IPS-18a (cell line): Measurements from ENCODE around the gene MAP3K20.
"Not testable (repeated sequence)": the region's sequence is repeated elsewhere in the genome, so short reads cannot be mapped to it uniquely, and the experiment has no call there.

Experiments used
- H3K27ac ChIP-seq: one replicate; pipeline ENCODE4 v1.5.1; 2013; ENCODE audit warnings: low read length
- H3K27me3 ChIP-seq: one replicate; pipeline ENCODE4 v1.6.1; 2013; ENCODE audit warnings: mild to moderate bottlenecking, low read length; ENCODE audit not compliant: control insufficient read depth, insufficient read depth
- H3K36me3 ChIP-seq: one replicate; pipeline ENCODE4 v1.6.1; 2013; ENCODE audit warnings: low read depth, low read length; ENCODE audit not compliant: control insufficient read depth
- H3K4me1 ChIP-seq: one replicate; pipeline ENCODE4 v1.6.1; 2013; ENCODE audit warnings: low read depth, low read length; ENCODE audit not compliant: control insufficient read depth
- H3K4me3 ChIP-seq: one replicate; pipeline ENCODE4 v1.5.1; 2013; ENCODE audit warnings: low read length
- H3K9ac ChIP-seq: one replicate; pipeline ENCODE4 v1.6.1; 2013; ENCODE audit warnings: mild to moderate bottlenecking, low read length, moderate library complexity
- H3K9me3 ChIP-seq: one replicate; pipeline ENCODE4 v1.6.1; 2013; ENCODE audit warnings: low read depth, low read length; ENCODE audit not compliant: control insufficient read depth

MAP3K20 gene

DNA sequence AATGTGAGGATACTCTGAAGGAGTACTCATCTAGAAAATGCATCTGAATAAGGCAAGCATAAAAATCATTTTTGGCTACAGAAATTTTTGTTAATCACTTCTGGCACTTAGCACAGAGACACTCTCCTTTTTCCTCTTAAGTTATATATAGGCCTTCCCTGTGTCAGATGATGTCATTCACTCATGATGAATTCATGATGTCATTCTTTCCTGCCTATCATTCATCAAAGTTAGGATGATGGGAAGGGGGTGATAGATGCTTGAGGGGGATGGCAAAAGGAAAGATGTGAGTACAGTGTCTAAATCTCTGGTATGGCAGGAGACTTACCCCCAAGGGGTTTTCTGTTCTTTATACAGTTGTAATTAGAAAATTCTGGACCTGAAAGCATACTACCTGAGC is 42.0 kb downstream of the MAP3K20 start:
- H3K27me3 ChIP-seq, result no peaks in the 10 kb centered on the region
- H3K4me1 ChIP-seq, result no peaks in the 10 kb centered on the region
- H3K4me3 ChIP-seq, result no peak overlapping the region
- H3K9me3 ChIP-seq, result no peaks in the 10 kb centered on the region
- H3K27ac ChIP-seq, result no peak overlapping the region
- H3K9ac ChIP-seq, result no peak overlapping the region
- no peaks in the 10 kb centered on the region for H3K36me3 ChIP-seq

DNA sequence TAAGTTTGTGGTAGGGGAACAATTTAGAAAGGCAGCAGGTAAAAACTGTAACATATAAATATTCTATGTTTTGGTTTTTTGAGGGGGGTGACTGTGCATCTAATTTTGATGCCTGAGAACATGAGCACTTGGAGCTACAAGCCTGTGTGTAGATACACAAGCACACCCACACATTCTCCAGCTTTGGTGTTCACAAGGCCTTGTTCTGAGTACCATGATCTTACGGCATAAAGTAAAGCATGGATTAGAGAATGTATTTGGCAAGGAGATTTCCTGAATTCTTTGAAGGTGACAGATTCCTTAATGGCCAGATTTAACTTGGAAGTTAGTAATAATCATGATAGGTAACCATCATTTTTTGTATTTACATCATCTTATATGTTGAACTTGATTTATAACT is 42.7 kb downstream of the MAP3K20 start:
- no peaks in the 10 kb centered on the region for H3K4me1 ChIP-seq
- no peak overlapping the region for H3K9ac ChIP-seq

DNA sequence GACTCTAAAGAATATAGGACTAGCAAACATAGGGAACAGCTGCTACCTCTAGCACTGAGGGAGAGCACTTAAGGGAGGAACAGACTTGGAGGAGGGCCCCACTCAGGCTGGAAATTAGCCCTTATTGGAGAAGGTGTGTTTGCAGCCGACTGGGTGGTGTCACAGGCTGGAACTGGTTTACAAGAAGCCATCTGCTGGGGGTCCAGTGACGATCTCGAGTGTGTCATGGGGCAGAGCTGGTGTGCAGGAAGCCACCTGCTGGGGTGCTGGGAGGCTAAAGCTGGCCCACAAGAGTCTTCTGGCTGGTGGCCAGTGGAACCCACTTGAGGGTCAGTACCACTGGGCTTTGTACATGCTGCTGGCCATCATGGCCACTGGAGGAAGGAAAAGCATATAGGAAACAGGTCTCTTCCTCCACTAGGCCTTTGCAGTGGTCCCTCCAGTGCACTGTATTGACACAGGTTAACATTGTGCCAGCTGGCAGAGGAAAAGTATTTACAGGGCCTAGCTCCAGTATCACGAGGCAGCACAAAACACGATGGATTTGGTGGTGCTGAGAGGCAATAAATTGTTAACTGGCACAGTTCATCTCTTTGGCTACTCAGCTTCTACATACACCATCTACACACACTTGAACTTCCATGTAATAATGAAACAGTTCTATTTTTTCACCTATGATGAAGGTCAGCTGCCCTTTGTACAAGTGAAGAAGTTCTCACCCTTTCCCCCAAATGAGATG is 43.6 kb downstream of the MAP3K20 start:
- H3K9me3 ChIP-seq, result no peaks in the 10 kb centered on the region
- H3K27me3 ChIP-seq, result no peaks in the 10 kb centered on the region
- H3K4me3 ChIP-seq, result no peak overlapping the region
- no peak overlapping the region for H3K27ac ChIP-seq
- H3K9ac ChIP-seq, result no peak overlapping the region
- H3K36me3 ChIP-seq, result no peaks in the 10 kb centered on the region
- no peaks in the 10 kb centered on the region for H3K4me1 ChIP-seq

More for the DNA sequence above, 42.7 kb downstream of the MAP3K20 start:
- Histone ChIP-seq H3K27me3 (no peaks in the 10 kb centered on the region), H3K9me3 (no peaks in the 10 kb centered on the region), H3K4me3 (no peak overlapping the region), H3K36me3 (no peaks in the 10 kb centered on the region), H3K27ac (no peak overlapping the region)

DNA sequence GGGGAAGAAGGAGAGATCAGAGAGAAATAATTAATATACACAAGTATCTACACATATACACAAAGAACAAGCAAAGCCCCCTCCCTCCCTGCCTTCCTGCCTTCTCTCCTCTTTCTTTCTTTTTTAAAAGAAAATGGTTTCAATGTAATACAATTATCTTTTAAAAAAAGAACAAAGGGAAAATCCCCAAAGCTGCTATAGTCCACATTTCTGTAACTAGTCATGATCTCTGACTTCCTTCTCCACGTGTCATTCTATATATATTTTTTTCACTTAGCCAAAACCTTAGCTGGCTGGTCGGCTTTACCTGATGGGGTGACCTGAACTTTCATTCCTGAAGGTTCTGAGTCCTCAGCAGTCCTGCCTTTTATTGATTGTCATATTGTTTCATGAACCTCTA is 44.3 kb downstream of the MAP3K20 start:
- Histone ChIP-seq H3K27ac (no peak overlapping the region), H3K9me3 (no peaks in the 10 kb centered on the region), H3K36me3 (no peaks in the 10 kb centered on the region), H3K4me3 (no peak overlapping the region), H3K27me3 (no peaks in the 10 kb centered on the region), H3K9ac (no peak overlapping the region), H3K4me1 (no peaks in the 10 kb centered on the region)

DNA sequence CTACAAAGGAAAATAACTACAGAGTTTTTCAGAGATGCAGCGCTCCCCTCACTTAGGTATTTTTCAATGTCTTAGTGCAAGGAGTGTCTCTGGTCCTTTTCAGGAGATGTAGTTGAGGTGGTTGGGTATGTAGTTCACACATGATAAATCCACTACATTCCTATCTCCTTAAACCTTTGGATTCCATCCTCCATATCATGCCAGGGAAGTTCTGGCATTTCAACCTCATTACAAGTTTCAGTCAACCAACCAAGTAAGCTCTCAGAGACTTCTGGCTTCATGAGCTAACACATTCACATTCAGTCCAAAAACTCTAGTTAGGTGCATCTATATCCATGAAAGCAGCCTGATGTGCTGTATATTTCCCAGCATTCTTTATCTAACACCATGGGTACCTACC is 47.3 kb downstream of the MAP3K20 start:
- no peak overlapping the region for H3K27ac ChIP-seq
- no peak overlapping the region for H3K4me3 ChIP-seq
- H3K27me3 ChIP-seq, result no peaks in the 10 kb centered on the region
- H3K9ac ChIP-seq, result no peak overlapping the region
- H3K36me3 ChIP-seq, result no peaks in the 10 kb centered on the region
- H3K4me1 ChIP-seq, result no peaks in the 10 kb centered on the region
- H3K9me3 ChIP-seq, result no peaks in the 10 kb centered on the region

DNA sequence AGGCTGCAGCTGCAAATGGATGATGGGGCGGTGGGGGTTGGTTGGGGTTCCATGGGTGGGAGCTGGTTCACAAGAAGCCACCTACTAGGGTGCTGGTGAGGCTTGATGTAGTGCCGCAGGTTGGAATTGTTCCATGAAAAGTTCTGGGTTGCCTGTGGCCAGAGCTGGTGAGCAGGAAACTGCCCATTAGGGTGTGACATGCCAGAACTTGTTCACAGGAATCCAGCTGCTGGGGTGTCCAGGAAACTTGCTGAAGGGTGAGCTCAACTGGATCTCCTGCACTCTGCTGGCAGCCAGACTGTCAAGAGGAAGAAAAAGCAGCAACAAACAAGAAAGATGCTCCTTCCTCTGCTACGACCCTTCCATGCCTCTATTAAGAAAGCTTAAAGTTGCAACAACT is 48.8 kb downstream of the MAP3K20 start:
- H3K9ac ChIP-seq, result no peak overlapping the region
- H3K27me3 ChIP-seq, result no peaks in the 10 kb centered on the region
- H3K4me1 ChIP-seq, result no peaks in the 10 kb centered on the region
- no peaks in the 10 kb centered on the region for H3K36me3 ChIP-seq
- H3K4me3 ChIP-seq, result no peak overlapping the region
- H3K9me3 ChIP-seq, result no peaks in the 10 kb centered on the region
- no peak overlapping the region for H3K27ac ChIP-seq

DNA sequence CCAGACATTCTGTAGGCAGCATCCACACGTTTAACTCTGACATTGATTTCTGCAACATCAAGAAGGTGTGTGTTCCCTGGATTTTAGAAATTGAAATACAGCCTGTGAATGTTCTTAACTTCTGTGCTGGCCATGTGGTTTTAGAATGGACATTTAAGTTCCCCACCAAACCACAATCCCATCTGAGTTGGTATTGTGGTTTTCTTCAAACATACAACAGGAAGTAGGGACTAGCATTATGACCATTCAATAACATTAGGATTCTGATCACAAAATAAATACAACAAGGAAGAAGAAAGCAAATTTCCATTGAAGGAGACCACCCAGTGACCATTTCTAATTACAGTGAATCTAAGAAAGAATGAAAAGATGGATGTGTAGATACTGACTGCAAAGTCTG is 51.2 kb downstream of the MAP3K20 start:
- Histone ChIP-seq H3K9me3 (no peaks in the 10 kb centered on the region), H3K27ac (no peak overlapping the region), H3K4me1 (no peaks in the 10 kb centered on the region), H3K9ac (no peak overlapping the region), H3K36me3 (no peaks in the 10 kb centered on the region), H3K27me3 (no peaks in the 10 kb centered on the region), H3K4me3 (no peak overlapping the region)

DNA sequence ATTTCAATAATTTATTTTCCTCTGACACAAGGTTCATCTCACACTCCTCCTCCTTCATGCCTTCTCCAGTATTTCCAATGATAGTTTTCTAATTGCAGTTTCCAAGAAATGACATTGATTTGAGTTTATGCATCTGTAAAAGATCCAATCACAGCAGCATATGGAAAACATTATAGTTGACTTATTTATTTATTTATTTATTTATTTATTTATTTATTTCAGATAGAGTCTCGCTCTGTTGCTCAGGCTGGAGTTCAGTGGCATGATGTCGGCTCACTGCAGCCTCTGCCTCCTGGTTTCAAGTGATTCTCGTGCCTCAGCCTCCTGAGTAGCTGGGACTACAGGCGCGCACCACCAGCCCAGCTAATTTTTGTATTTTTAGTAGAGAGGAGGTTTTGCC is 52.5 kb downstream of the MAP3K20 start:
- H3K9ac ChIP-seq, H3K36me3 ChIP-seq, H3K27ac ChIP-seq, H3K4me1 ChIP-seq, H3K9me3 ChIP-seq, H3K27me3 ChIP-seq, H3K4me3 ChIP-seq: not testable (repeated sequence)

DNA sequence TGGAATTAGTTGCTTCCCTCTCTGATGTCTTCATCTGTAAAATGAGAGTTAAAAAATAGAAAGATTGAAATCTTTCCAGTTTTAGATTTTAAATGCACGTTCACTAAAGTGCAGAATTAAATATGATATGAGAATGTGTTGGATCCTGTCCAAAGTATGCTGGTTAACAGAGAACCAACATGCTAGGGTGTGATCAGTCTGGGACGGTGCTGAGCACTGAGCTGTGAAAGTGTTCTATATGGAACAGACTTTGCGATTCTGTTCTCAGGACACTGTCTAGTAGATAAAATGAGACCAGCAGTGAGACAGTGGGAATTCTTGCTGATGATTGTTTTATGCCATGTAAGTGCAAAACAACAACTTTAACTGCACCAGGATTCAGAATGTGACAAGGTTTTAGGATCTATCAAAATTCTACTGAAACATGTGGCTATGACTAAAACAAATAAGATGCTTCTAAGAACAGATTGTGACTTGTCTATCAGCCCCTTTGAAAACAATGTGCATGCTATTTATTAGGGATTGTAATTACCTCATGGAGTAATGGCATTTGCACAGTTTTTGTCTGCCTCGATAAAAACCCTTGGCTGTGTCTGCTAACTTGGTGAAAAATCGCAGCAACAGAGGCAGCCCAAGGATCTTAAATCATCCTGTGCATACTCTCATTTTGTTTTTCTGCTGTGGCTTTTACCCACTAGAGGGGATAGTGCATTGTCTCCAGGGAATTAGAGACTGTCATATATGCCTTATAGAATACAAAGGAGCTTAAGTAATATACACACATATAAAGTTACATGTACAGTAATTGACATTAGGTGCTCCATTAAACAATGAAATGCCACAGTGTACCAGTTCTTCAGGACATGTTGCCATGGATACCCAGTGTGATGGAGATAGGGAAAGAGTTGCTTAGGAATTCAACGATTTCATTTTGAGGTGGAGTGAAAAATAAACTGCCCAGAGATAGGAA is 55.1 kb downstream of the MAP3K20 start:
- H3K27me3 ChIP-seq, result no peaks in the 10 kb centered on the region
- no peak overlapping the region for H3K4me3 ChIP-seq
- no peaks in the 10 kb centered on the region for H3K9me3 ChIP-seq
- H3K36me3 ChIP-seq, result no peaks in the 10 kb centered on the region
- H3K9ac ChIP-seq, result no peak overlapping the region
- H3K27ac ChIP-seq, result no peak overlapping the region
- peaks cover 9% of the 10 kb centered on the region for H3K4me1 ChIP-seq

DNA sequence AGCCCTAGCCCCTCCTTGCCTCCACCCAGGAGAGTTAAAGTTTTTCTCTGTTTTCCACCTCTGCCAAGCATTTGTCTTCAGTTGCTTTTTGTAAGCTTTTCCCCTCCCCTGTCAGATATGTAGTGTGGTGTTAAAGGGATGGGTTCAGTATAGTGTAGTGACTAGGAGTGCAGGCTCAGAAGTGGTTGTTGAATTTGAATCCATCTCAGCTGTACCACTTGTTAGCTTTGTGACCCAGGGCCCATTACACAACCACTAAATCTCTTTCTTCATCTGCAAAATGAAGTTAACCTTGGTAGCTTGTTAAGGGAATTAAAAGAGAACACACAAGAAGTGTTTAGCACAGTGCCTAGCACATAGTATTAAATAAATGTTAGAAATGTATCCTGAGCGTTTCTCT is 56.9 kb downstream of the MAP3K20 start:
- Histone ChIP-seq H3K4me3 (no peak overlapping the region), H3K27ac (no peak overlapping the region), H3K27me3 (no peaks in the 10 kb centered on the region), H3K9me3 (no peaks in the 10 kb centered on the region), H3K9ac (no peak overlapping the region), H3K36me3 (no peaks in the 10 kb centered on the region), H3K4me1 (peaks cover 14% of the 10 kb centered on the region)

DNA sequence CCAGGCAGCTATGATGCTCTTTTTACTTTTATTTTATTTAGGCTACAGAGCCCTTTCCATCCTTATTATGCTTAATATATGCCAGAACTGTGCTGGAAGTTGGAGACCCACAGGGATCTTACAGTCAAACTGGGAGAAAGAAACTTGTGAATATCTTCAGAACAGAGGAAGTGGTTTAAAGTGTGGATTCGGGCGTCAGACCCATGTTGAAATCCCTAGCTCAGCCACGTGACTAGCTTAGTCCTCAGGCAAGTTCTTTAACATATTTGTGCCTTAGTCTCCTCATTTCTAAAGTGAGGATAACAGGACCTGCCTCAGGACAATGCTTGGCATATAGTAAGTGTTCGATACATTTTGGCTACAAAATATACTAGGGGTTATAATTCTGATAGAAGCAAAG is 59.1 kb downstream of the MAP3K20 start:
- Histone ChIP-seq H3K27me3 (no peaks in the 10 kb centered on the region), H3K4me3 (no peak overlapping the region), H3K9ac (no peak overlapping the region), H3K4me1 (peaks cover 14% of the 10 kb centered on the region), H3K36me3 (no peaks in the 10 kb centered on the region), H3K27ac (no peak overlapping the region), H3K9me3 (no peaks in the 10 kb centered on the region)
